Activated effector memory CD4-positive, alpha-beta T cell treated with anti-CD3 and anti-CD28 coated beads, Interleukin-2, amount 50 U/mL, for 16 hours (primary cell): ENCODE results near the gene DMXL1.

Experiments used
- DNase-seq: peaks from one replicate; pipeline ENCODE4 v3.0.0-alpha.2; 2020

The DMXL1 gene, protein sequence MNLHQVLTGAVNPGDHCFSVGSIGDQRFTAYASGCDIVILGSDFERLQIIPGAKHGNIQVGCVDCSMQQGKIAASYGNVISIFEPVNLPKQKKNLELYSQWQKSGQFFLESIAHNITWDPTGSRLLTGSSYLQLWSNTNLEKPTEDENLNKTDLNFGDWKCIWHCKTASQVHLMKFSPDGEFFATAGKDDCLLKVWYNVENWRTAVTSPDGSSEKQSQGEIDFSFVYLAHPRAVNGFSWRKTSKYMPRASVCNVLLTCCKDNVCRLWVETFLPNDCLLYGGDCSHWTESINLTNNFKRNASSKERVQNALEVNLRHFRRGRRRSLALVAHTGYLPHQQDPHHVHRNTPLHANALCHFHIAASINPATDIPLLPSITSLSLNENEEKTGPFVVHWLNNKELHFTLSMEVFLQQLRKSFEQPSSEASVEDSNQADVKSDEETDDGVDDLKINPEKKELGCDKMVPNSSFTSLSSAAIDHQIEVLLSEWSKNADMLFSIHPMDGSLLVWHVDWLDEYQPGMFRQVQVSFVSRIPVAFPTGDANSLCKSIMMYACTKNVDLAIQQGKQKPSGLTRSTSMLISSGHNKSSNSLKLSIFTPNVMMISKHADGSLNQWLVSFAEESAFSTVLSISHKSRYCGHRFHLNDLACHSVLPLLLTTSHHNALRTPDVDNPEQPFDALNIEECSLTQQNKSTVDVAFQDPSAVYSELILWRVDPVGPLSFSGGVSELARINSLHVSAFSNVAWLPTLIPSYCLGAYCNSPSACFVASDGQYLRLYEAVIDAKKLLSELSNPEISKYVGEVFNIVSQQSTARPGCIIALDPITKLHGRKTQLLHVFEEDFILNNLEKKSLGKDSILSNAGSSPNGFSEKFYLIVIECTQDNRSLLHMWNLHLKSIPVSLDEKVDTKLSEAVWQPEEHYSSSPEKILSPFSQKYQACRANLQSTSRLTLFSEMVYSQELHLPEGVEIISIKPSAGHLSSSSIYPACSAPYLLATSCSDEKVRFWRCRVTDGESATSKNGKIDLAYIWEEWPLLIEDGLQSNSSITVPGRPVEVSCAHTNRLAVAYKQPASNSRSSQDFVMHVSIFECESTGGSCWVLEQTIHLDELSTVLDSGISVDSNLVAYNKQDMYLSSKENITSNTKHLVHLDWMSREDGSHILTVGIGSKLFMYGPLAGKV (N-terminal part only)

DNA sequence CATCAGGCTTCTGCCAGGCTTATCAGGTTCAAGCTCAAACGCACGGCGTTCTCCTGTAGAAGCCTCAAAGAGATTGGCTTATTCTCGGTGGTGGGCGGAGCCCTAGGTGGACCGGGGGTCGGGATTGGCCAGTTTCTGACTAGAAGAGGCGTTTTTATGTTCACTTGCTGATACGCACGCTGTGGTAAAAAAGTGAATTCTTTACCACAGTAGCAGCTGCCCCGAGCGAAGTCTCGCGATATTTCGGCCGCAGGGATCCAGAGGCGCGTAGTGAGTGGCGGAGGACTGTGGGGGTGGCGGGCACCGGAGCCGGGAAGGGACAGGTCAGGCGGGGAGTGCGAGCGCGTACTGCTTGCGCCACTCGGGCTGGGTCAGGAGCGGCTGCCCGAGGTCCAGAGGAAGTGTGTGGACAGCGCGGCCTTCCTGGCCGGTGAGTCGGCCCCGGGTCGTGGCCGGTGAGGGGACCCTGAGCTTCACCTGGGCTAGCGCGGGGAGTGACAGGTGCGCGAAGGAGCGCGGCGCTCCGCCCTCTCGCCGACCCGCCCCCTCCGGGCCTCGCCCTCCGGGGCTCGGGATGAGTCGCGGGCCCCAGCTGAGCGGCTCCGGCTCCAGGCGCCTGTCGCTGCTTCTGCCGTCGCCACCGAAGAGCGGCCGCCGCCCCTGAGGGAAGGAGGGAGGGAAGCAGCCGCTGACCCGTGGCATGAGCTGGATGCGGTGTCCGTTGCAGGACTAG, at the start of gene DMXL1:
DMXL1 (plus strand) TSS at position 260 of the 733 bp plus-strand sequence. CDS start 483 bp downstream, outside the sequence.
- peak; percentile 99 for DNase-seq

DNA sequence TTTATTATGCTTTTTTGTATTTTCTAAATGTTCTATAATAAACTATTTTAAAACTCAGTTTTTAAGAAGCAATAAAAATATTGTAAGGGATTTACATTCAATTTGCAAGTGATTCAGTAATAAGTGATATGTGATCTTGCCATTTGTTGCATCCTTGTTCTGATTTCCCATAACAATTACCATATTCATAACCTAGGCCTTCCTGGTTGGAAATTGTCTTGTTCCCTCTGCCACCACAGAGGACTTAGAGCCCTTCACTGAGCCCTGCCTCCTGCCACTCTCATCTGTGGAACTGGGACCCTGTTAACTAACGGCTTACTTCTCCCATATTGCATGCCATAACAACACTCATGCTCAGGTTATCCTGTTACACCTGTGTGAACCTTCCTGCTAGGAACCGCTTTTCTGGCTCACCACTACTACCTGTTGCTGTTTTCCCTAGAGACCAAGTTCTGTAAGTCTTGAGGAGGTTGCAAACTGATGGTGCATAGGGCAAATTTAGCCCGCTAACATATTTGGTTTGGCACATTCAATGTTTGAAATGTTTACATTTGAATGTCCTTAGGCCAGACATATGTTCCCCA, 49.6 kb upstream of the DMXL1 start:
- DNase-seq = no peak

DNA sequence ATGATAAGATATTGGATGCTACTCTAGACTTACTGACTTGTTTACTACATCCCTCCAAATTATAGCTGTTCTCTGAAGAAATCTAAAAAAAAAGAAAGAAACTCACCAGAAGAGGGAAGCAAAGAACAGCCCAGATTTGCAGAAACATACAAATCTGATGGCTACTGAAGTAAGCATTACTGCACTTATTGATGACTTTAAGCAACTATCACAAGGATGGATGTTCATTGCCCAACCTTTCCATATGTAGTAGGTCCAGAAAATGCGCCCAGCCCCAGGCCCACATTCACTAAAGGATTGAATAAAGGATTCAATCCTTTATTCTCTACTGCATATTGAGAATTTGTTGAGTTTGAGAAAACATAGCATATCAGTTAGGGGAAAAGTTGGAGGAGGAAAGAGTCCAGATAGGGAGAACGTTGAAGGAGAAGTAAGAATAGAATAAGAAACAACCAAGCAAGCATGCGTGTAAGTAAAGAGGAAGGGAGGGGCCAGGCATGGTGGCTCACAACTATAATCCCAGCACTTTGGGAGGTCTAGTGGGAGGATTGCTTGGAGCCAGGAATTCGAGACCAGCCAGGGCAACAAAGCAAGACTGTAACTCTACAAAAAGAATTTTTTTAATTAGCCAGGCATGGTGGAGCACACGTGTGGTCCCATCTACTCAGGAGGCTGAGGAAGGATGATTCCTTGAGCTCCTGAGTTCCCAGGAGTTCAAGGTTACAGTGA, 48.7 kb upstream of the DMXL1 start:
- DNase-seq = no peak

DNA sequence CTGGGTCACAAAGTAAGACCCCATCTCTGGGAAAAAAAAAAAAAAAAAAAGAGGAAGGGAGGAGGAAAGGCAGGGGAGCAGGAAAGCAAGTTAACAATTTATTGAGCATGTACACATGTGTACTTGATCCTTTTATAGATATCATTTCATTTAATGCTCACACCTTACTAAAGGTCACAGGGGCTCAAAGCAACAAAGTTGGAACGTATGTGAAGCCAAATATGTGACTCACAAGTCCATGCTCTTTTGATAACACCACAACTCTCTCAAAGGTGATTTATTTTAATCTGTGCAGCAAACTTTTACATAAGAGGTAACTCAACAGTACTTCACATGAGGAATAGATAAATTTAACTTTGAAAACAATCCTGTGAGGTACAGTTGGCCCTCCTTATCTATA, 48.1 kb upstream of the DMXL1 start:
- DNase-seq = no peak

DNA sequence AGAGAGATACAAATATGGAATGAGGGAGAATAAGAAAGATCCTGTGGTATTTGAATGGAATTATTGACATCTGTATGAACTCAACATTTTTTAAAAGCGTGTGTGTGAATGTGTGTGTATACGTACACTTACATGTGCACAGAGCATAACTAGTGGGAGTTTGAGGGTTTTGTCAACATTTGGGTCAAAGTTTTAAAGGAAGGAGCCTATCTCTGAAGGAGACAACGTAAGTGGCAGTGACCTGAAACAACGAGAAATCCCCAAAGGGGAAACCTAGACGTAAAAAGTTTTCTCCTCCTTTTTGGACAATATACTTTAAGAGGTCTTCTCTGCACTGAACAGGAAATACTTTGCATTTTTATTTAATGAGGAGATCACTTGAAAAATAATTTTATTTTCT, 42.3 kb upstream of the DMXL1 start:
- DNase-seq = no peak

DNA sequence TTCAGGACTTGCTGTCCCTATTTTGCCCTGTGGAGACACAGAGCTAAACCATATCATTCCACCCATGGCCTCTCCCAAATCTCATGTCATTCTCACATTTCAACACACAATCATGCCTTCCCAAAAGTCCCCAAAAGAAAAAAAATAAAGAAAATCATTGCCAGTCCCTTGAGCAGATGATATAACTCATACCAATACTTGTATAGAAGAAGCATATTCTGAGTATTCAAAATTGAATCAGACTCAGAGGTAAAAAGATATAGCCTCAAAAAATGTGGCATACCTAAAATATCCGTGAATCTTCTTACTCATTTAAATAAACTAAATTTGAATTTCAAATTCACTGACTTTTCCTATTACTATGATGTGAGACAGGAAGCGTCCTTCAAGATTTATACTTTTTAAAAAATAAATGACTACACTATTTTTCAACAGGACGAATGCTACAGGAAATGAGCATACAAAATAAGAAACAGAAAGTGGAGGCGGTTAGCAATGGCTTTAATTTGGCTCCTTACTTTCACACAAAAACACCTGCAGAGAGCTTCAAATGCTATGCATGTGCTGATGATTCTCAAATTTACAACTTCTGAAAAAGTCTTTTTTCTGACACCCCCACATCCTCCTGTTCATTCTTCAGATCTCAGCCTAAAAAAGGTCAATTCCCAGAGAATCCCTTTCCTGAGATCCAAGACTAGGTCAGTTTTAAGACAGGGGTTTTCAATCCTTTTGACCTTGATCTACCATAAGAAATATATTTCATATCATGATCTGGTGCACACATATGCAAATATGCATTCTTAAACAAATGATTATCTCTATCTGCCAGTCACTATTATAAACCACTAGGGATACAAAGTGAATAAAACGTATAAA, 39.6 kb upstream of the DMXL1 start:
- DNase-seq = no peak

DNA sequence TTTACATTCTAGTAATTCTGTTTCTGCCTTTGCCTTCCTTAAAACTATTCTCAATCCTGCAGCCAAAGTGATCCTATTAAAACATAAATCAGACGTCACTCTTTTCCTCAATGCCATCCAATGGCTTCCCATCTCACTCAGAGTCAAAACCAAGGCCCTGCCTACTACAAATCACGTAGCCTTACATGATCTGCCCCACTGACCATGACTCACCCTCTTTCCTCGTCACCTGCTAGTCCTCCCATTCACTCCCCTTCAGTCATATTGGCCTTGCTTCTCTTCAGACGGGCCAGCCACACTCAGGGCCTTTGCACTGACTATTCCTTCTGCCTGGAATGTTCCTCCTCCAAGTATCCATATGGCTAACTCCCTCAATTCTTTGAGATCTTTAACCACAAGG, 39.0 kb upstream of the DMXL1 start:
- no peak for DNase-seq

DNA sequence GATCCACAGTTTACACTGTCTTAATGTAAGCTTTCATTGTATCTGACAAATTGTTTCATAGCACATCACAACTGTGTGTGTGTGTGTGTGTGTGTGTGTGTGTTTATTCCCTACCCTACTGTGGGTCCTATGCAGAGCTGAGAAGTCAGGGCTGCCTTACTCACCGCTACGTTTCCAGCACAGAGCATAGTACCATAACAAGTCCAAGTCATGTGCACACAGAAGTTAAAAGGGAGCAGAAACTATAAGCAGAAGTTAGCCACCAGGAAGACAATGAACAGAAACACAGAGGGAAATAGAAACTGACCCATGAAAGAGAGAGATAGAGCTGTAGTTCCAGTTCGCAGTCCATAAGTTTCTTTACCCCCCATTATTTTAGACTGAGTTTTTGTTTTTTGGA, 38.2 kb upstream of the DMXL1 start:
- DNase-seq = no peak

DNA sequence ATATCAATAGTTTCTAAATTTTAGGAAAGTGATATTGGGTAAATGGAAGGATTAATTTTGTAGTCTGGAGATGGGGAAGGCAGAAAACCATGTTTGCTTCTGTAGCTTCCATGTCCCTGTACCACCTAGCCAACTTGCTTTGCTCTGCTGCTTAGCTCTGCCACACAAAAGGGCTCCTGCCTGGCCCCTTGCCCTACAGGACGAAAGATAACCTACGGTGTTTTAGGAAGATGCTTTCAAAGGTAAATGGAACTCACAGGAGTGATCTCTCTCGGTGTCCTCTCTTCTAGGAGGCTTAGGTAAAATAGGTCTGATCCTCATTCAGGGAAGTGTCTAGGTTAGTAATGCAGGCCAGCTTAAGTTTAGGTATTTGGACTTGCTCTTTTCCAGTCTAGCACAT, 37.8 kb upstream of the DMXL1 start:
- DNase-seq = no peak

DNA sequence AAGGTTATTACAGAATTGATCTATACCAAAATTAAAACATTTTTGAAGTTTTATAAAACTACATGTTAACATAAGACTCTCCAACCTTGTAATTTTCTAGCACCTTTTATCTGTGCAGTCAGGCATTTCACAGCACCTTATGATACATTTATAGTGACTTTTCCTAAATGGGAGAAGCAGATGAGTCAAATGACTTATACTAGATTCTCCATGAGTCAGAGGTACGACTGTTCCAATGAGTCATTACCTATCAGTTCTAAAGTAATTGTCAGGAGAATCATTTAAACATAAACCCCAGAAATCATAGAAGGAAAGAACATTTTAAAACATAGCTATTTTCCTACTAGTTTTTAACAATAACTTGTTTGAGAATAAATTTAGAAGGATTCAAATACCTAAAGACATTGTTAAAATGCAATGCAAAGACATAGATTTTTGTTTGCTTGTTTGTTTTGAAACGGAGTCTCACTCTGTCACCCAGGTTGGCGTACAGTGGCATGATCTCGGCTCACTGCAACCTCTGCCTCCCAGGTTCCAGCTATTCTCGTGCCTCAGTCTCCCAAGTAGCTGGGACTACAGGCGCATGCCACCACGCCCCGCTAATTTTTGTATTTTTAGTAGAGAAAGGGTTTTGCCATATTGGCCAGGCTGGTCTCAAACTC, 34.7 kb upstream of the DMXL1 start:
- no peak for DNase-seq

DNA sequence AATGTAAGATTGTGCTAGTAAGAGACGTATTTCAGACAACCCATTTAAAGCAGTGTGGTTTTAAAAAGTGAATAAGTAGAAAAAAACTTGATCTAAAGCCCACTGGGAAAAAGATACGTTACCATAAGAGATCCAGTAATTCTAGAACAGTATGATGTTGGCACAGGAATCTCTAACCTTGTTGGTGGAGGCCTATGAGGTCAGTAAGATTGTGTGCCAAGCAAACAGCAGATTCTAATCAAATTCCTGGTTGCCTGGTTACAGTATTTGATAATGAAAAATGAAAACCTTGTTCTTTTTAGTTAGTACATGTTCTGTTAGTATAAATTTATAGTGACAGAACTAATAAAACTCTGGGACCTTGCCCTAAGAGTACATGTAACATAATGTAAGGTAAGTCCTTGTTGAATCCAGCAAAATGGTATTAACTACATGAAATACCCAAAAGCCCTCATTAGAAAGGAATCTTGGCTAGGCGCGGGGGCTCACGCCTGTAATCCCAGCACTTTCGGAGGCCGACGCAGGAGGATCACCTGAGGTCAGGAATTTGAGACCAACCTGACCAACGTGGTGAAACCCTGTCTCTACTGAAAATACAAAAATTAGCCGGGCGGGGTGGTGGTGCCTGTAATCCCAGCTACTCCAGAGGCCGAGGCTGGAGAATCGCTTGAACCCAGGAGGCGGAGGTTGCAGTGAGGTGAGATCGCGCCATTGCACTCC, 33.2 kb upstream of the DMXL1 start:
- no peak for DNase-seq

DNA sequence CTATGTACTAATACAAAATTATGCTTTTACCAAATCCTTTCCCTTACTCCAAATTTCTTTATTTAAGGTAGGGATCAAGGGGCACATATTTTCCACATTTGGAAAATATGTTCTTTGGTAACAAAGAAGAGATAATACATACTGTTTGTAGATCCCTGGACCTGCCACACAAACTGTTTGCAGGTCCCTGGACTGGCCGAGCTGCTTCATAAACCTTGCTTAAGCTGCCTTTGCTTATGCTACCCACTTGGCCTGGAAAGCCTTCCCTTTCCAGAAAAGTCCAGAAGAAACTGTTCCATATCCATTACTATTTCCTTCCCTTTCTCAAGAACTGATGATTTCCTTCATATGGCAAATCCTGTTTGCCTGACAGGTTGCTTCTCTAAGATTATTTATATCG, 22.6 kb upstream of the DMXL1 start:
- no peak for DNase-seq

DNA sequence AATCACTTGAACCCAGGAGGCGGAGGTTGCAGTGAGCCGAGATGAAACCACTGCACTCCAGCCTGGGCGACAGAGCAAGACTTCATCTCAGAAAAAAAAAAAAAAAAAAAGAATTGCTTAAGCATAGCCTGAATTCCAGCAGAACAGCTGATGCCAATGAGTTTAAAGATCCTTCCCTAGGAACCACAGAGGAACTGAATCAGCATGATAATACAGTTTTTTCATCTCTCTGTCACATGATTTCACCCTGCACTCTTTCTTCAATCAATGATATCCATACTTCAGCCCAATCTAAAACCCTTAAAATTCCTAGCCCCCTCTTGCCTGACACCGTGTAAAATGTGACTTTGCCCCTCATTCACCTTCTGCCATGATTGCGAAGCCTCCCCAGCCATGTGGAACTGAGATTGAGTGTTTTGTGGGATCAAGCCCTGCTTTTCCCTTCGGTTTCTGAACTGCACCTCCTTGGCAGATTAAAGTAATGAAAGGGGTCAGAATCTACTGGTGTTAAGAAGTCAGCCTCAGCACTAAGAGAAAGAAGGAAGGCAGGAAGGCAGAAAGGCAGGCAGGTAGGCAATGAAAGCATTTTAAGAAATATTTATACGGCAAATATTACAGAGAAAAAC, 20.9 kb upstream of the DMXL1 start:
- no peak for DNase-seq

DNA sequence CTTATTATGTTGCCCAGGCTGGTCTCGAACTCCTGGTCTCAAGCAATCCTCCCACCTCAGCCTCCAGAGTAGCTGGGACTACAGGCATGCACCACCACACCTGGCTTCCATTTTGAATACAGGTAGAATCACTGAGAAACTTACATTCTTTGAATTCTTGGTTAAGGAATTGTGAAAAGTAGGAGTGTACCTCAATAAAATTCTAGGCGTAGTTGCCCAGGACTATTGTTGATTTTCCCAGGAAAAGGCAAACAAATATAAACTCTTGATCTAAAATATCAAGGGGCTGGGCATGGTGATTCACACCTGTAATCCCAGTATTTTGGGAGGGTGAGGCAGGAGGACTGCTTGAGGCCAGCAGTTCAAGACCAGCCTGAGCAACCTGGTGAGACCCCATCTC, 16.8 kb upstream of the DMXL1 start:
- no peak for DNase-seq

DNA sequence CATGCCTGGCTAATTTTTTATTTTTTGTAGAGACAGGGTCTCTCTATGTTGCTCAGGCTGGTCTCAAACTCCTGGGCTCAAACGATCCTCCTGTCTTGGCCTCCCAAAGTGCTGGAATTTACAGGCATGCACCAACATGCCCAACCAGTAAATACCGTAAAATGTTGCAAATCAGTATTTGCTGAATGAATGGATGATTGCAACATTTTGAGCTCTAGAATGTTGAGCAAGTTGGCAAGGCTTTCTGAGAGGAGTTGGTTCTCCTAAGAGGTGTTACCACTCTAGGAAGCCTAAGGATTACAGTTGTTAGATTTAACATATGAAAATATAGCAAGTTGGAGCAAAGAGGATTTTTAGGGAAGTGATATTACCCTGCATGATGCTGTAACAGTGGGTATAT, 15.6 kb upstream of the DMXL1 start:
- DNase-seq = no peak

DNA sequence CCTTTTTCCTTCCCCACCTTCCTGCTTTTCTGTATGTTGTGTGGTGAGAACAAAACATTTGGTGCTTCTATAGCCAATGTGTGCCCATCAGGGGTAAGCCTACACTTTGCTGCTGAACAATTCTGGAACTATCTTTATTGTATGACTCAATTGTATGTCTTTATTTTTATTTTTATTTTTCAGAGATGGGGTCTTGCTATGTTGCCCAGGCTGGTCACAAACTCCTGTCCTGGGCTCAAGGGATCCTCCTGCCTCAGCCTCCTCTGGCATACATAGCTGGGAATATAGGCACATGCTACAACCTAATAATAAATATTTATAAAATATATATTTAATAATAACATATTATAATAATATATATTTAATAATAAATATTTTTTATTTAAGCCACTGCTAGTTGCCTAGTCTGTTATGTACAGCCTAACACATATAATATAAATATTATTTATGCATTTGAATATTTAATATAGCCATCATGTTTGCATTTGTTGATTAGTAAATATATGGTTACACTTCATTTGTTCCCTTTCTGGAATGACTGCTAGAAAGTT, 11.8 kb upstream of the DMXL1 start:
- no peak for DNase-seq

DNA sequence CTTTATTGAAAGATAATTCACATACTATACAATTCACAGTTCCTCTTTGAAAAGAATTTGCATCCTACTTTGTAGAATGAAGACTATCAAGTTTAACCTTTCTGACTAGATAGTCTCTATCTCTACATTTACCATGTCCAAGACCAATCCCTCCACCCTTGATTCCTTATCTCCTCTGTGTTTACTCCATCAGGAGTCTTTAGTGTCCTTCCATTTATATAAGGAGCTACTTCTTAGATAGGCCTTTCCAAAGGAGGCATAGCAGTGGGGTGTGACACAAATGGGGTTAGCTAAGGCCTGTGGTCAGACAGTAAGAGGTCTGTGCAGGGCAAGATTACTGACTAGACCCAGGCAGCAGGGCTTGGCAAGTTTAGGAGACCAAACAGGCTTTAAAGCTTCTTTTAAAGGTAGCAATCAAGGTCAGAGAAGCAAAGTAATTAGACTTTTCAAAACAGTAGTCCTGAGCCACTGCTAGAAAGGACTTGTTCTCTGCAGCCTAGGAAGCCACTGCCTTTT, 11.1 kb upstream of the DMXL1 start:
- no peak for DNase-seq
